Muscle layer of colon (tissue), 2 donors: ENCODE measurements around the gene PXDN.
"Not testable (repeated sequence)": the region's sequence is repeated elsewhere in the genome, so short reads cannot be mapped to it uniquely, and the experiment has no call there.

ENCODE experiments used
- H3K27ac ChIP-seq: one replicate; pipeline ENCODE4 v1.7.0; 2013; ENCODE audit warnings: low read depth, mild to moderate bottlenecking, low read length, moderate library complexity
- H3K27me3 ChIP-seq, 2 donors: one replicate each; pipeline ENCODE4 v1.7.0; 2013; ENCODE audit warnings: low read length in 2 of 2, mild to moderate bottlenecking in 2 of 2; ENCODE audit not compliant: insufficient read depth in 2 of 2, control insufficient read depth in 1 of 2
- H3K36me3 ChIP-seq: one replicate; pipeline ENCODE4 v1.7.0; 2013; ENCODE audit warnings: mild to moderate bottlenecking, low read length; ENCODE audit not compliant: insufficient read depth
- H3K4me1 ChIP-seq: one replicate; pipeline ENCODE4 v1.7.0; 2013; ENCODE audit warnings: mild to moderate bottlenecking, low read length; ENCODE audit not compliant: insufficient read depth
- H3K4me3 ChIP-seq, 2 donors: one replicate each; pipeline ENCODE4 v1.7.0; 2013; ENCODE audit warnings: low read length in 2 of 2, low read depth in 1 of 2, mild to moderate bottlenecking in 1 of 2, moderate library complexity in 1 of 2
- H3K9ac ChIP-seq: one replicate; pipeline ENCODE4 v1.7.0; 2013; ENCODE audit warnings: low read length
- H3K9me3 ChIP-seq: one replicate; pipeline ENCODE4 v1.7.0; 2013; ENCODE audit warnings: mild to moderate bottlenecking, low read length
- donor health status: abdominal sarcoma.
- donor health status: Adenocarcinoma of cecum.

The PXDN gene

DNA sequence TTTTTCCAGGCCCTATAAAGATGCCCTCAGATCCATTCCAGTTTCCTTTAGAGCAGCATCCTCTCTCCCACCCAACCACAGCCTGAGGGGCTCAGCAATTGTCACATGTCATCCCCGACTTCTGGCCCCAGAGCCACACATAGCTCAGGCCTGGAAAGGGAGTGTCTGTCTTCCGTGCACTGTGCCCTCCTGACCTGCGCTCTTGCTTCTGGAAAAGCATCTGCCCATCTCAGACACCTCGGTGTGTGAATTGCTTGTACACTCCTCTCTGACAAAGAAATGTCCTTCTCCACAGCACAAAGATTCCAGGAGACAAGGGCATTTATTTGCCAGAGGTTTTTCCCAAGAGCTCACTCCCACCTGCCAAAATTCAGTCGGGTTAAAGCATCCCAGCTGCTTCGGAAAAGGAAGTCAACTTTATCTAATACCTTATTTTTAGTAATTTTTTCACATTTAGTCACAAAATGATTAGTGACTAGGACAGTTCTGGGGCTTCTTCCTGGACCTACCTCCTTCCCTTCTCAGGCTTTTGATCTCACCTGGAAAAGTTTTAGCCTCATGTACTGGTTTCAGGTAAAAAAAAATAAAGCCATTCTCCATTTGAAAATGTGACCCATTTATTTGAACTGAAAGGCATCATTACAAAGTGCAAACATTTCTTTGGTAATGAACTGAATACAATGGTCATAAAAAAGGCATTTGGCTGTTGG lies 112.9 kb downstream of the PXDN start:
- peaks cover 6% of the 10 kb centered on the region for H3K4me1 ChIP-seq
- no peak overlapping the region for H3K4me3 ChIP-seq
- no peaks in the 10 kb centered on the region for H3K27me3 ChIP-seq
- no peak overlapping the region for H3K9ac ChIP-seq
- H3K27ac ChIP-seq: no peak overlapping the region
- H3K36me3 ChIP-seq: peaks cover 53% of the 10 kb centered on the region
- peaks cover 5% of the 10 kb centered on the region for H3K9me3 ChIP-seq

DNA sequence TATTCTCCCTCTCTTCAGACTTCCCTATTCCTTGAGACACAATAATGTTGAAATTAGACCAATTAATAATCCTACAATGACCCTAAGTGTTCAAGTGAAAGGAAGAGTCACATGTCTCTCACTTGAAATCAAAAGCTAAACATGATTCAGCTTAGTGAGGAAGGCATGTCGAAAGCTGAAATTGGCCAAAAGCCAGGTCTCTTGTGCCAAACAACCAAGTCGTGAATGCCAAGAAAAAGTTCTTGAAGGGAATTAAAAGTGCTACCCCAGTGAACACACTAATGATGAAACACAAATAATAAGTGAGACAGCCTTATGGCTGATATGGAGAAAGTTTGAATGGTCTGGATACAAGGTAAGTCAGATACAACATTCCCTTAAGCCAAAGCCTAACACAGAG lies 115.4 kb downstream of the PXDN start:
- H3K36me3 ChIP-seq: peaks cover 28% of the 10 kb centered on the region
- H3K27me3 ChIP-seq: no peaks in the 10 kb centered on the region
- peaks cover 17% of the 10 kb centered on the region for H3K4me1 ChIP-seq
- peaks cover 5% of the 10 kb centered on the region for H3K9me3 ChIP-seq
- H3K9ac ChIP-seq: no peak overlapping the region
- no peak overlapping the region for H3K27ac ChIP-seq
- H3K4me3 ChIP-seq: no peak overlapping the region

DNA sequence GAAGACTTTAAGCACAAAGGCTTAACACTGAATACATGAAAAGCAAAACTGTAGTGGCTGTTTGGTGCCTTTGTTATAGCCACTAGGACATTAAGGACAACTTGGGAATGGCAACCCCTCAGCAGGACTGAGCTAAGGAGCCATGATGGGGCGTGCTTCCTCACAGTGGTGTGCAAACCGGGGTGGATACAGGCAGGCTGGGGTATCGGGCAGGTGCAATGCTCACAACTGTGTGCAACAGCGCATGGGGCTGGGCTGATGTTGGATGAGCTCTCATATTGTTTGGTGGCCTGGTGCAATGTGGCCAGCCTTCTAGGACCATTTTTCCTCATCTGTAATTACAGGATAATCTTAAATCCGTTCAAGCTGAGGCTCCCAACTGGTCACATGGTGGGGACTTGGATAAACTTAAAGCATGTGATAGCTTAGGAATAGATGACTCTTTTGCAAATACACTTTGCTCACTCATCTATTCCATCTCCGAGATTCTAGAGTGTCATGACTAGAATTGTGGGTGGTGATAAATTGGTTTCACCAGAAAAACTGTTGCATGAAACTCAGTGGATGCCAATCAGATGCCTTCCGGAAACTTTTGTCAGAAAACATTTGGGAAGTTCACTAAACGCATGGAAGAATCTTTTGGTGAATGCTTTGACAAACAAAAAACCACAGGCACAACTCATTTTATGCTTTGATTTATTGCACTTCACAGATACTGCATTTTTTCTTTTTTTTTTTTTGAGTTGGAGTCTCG lies 116.5 kb downstream of the PXDN start:
- Histone ChIP-seq H3K4me3 (no peak overlapping the region), H3K4me1 (peaks cover 17% of the 10 kb centered on the region), H3K27me3 (no peaks in the 10 kb centered on the region), H3K36me3 (peaks cover 18% of the 10 kb centered on the region), H3K9me3 (peaks cover 5% of the 10 kb centered on the region), H3K9ac (no peak overlapping the region), H3K27ac (no peak overlapping the region)

DNA sequence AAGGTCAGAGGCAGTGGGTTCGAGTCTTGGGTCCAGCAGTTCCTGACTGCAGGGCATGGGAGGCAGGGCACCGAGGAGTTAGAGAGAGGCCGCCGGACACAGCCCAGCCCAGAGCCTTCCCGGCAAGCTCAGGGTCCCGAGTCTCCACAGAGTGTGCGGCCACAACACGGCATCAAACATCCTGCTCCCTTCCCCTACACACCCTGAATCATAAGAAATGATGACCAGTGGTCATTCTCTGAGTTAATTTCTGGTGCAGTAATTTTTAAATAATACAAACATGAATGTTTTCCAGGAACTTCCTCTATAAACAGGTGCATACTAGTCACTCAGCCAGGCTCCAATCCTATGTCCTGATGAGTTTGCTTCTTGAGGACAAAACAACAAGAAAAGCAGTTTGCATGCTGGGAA lies 118.0 kb downstream of the PXDN start:
- Histone ChIP-seq H3K9ac (no peak overlapping the region), H3K4me1 (peaks cover 17% of the 10 kb centered on the region), H3K9me3 (peaks cover 5% of the 10 kb centered on the region), H3K27ac (no peak overlapping the region), H3K36me3 (peaks cover 8% of the 10 kb centered on the region), H3K27me3 (no peaks in the 10 kb centered on the region), H3K4me3 (no peak overlapping the region)

DNA sequence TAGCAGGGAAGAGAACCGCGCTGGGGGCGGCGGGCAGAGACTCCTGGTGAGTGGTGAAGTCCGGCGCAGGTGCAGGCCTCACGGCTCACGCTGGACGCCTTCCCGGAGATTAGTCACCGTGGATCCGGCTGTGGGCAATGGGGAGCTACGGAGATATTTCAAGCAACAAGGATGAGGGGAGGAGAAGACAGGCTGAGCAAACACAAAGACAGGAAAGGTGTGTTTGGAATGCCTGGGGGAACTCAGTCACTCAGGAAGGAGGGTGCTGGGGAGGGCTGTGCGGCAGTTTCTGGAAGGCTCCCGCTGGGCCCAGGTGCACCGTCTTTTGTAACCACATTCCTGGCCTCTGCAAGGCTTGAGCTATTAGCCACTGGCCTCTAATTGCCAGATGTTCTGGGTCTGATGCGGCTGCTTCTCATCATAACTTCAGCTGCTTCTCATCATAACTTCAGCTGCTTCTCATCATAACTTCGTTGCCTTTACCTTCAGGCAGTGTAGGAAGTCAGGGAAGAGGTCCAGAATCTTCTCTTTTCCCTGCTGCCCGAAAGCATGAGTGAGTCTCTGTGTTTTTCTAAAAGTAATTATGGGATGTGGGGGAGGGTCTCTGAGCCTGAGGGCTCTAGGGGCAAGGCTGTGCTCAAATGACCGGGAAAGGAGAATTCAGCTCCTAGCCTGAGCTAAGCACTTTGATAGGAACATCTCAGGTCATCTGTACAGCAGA lies 118.9 kb downstream of the PXDN start:
- Histone ChIP-seq H3K9ac (no peak overlapping the region), H3K4me1 (peaks cover 17% of the 10 kb centered on the region), H3K27ac (peak overlapping the region; percentile 19), H3K9me3 (peaks cover 5% of the 10 kb centered on the region), H3K4me3 (no peak overlapping the region), H3K27me3 (no peaks in the 10 kb centered on the region), H3K36me3 (peaks cover 8% of the 10 kb centered on the region)

DNA sequence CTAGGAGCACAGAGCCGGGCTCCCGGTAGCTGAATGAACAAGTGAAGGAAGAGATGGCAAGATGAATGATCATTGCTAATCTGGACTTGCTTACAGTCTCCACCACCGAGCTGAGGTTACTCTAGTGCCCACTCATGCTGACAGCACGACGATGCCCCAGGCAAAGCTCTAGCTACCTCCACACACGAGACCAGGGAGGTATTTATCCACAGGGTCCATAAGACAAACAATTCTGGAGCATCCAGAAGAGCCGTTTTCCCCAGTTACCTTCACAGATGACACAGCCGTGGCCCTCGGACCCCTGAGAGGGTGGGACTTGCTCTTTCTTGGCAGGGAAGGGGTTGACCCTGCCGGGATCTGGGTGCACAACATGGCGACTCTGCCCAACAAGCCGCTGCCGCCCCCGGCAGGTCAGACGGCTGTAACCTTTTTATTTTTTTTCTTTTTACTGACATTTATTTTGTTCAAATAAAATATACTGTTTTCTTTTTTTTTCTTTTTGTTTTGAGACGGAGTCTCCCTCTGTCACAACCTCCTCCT lies 120.3 kb downstream of the PXDN start:
- no peak overlapping the region for H3K27ac ChIP-seq
- no peaks in the 10 kb centered on the region for H3K36me3 ChIP-seq
- peaks cover 16% of the 10 kb centered on the region for H3K4me1 ChIP-seq
- no peaks in the 10 kb centered on the region for H3K9me3 ChIP-seq
- H3K27me3 ChIP-seq: no peaks in the 10 kb centered on the region
- H3K4me3 ChIP-seq: no peak overlapping the region
- H3K9ac ChIP-seq: no peak overlapping the region

DNA sequence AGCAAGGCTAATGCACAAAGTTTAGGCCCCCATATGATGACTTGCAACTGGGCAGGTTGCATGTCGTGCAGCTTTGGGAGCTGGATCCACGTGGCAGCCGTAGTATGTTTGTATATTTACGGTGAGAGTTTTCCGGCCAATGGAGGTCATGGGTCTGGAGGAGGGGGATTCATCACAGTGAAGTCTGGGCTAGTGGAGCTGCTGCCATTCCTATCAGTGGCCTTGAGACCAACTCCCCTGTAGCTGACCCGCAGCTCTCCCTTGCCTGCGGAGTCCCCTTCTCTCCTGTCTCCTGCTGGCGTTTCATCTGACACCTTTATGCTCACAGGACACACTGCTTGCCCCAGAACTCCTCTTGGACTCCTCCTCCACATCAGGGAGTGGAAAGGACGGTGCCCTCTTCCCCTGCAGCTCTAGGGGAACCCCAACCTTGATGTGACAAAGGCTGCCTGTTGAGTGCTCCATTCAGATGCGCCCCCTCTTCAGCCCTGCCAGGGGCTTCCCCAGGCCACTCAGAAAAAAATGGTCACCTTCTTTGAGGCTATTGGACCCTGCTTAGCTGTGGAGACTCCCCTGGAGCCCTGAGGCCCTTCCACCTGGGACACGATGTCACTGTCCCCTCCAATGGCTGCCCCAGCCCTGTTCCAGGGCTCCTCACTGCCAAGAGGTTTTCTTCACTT lies 121.7 kb downstream of the PXDN start:
- H3K27ac ChIP-seq: no peak overlapping the region
- H3K4me3 ChIP-seq: no peak overlapping the region
- no peaks in the 10 kb centered on the region for H3K27me3 ChIP-seq
- H3K4me1 ChIP-seq: peaks cover 15% of the 10 kb centered on the region
- no peaks in the 10 kb centered on the region for H3K9me3 ChIP-seq
- H3K9ac ChIP-seq: no peak overlapping the region
- no peaks in the 10 kb centered on the region for H3K36me3 ChIP-seq

DNA sequence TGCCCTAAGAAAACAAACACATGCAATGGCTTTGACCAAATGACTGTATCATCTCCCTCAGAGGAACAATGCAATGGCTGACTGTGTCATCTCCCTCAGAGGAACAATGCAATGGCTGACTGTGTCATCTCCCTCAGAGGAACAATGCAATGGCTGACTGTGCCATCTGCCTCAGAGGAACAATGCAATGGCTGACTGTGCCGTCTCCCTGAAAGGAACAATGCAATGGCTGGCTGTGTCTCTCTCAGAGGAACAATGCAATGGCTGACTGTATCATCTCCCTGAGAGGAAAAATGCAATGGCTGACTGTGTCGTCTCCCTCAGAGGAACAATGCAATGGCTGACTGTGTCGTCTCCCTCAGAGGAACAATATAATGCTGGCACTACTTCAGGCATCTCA lies 122.3 kb downstream of the PXDN start:
- not testable (repeated sequence) for H3K9me3 ChIP-seq, H3K4me3 ChIP-seq, H3K36me3 ChIP-seq, H3K9ac ChIP-seq, H3K27me3 ChIP-seq, H3K27ac ChIP-seq
- peaks cover 15% of the 10 kb centered on the region for H3K4me1 ChIP-seq

DNA sequence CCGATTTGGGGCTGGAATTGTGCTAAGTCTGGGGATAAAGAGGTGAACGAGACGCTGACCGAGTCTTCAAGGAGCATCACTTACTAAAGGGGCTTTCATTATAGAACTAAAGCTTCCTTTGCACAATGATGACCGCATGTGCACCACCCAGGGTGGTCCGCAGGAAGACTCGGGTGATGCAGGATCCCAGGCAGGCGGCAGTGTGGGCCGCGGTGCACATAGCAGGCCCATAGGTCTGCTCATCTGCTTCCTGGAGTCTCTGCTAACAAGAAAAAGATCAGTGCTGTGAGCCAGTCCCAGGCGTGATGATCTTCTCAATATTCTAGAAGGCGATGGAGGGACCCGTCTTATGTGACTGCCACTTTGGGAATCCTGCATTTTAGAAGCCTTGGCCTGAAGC lies 122.8 kb downstream of the PXDN start:
- no peaks in the 10 kb centered on the region for H3K36me3 ChIP-seq
- no peak overlapping the region for H3K9ac ChIP-seq
- peaks cover 15% of the 10 kb centered on the region for H3K4me1 ChIP-seq
- H3K4me3 ChIP-seq: no peak overlapping the region
- H3K27me3 ChIP-seq: no peaks in the 10 kb centered on the region
- no peaks in the 10 kb centered on the region for H3K9me3 ChIP-seq
- H3K27ac ChIP-seq: no peak overlapping the region

DNA sequence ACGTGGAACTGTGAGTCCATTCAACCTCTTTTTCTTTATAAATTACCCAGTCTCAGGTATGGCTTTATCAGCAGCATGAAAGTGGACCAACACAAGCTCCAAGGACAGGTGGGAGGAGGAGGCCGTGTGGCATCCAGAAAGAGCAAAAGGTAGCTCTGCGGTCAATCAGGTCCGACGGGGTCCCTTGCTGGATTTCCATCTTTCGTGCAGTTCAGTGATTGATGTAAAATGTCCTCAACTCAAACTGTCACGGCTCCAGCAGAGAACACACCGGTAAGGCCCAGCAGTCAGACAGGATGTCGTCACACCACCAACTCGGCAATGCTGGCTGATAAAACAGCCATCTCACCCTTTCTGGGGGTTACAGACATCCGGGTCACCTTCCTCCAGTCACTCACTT lies 123.3 kb downstream of the PXDN start:
- H3K27me3 ChIP-seq: no peaks in the 10 kb centered on the region
- no peaks in the 10 kb centered on the region for H3K36me3 ChIP-seq
- no peaks in the 10 kb centered on the region for H3K9me3 ChIP-seq
- no peak overlapping the region for H3K4me3 ChIP-seq
- H3K9ac ChIP-seq: no peak overlapping the region
- H3K27ac ChIP-seq: no peak overlapping the region
- H3K4me1 ChIP-seq: peaks cover 14% of the 10 kb centered on the region

DNA sequence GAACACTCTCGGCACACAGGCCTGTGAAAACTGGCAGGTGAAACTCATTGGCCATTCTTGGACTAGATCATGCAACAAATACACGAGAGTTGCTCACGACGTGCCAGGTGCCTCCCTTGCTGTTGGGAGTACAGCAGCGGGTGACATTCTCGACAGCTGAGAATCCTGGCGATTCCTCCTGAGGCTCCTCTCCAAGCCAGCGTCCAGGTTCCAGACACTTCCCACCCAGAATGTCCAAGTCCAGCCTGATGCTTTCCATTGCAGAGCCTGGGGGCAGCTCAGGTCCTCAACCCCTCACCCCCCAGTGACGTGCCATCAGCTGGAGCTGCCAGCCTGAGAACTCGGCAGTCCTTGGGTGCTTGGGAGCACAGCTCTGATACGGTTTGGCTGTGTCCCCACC lies 124.2 kb downstream of the PXDN start:
- Histone ChIP-seq H3K27me3 (no peaks in the 10 kb centered on the region), H3K9me3 (no peaks in the 10 kb centered on the region), H3K9ac (no peak overlapping the region), H3K4me1 (peaks cover 4% of the 10 kb centered on the region), H3K36me3 (no peaks in the 10 kb centered on the region), H3K27ac (no peak overlapping the region), H3K4me3 (no peak overlapping the region)
